Hematopoietic multipotent progenitor cell (in vitro differentiated cells): ENCODE measurements around the gene METTL16. TPM values are rescaled to one million over a fixed set of nuclear protein-coding genes. Genes with fewer than 3 reads are reported as not detected.

Experiments
- DNase-seq, 3 donors: peaks; one replicate each; pipeline ENCODE4 v3.0.0-alpha.2; 2011 to 2015; ENCODE audit warnings: low read depth in 2 of 3, low spot score in 2 of 3
- total RNA-seq: library from RNA; depleted of rRNA; stranded (reverse); fragments of >200 nt; gene quantifications from one replicate; pipeline ENCODE4 v1.2.3, GENCODE V29; 2012

The METTL16 gene
- total RNA-seq, 1 donor = 14.0 TPM

- no peak for DNase-seq
Observed at GRCh38 chr17:2419486-2419885, 92.2 kb downstream of the METTL16 start.

- DNase-seq = no peak
Observed at GRCh38 chr17:2418572-2418971, 93.1 kb downstream of the METTL16 start.

GRCh38 chr17:2416010-2416734 lies 95.5 kb downstream of the METTL16 start:
- DNase-seq = peak; percentile 75 to 88 (median 78)

- DNase-seq = no peak
Observed at GRCh38 chr17:2415081-2415480, 96.6 kb downstream of the METTL16 start.

- DNase-seq = no peak
Observed at GRCh38 chr17:2414446-2415064, 97.1 kb downstream of the METTL16 start.

- DNase-seq = no peak
Observed at GRCh38 chr17:2412561-2413021, 99.1 kb downstream of the METTL16 start.

- no peak for DNase-seq
Observed at GRCh38 chr17:2410951-2411350, 100.7 kb downstream of the METTL16 start.

GRCh38 chr17:2406903-2407790 lies 104.5 kb downstream of the METTL16 start:
- DNase-seq = no peak

GRCh38 chr17:2406271-2406902 lies 105.3 kb downstream of the METTL16 start:
- DNase-seq = no peak

GRCh38 chr17:2405247-2405926 lies 106.3 kb downstream of the METTL16 start:
- DNase-seq = no peak

- DNase-seq = no peak
Observed at GRCh38 chr17:2403044-2403443, 108.6 kb downstream of the METTL16 start.

GRCh38 chr17:2402544-2402943 lies 109.1 kb downstream of the METTL16 start:
- DNase-seq = peak in 1 of 3 donors; percentile 28

GRCh38 chr17:2401426-2402221 lies 110.1 kb downstream of the METTL16 start:
- DNase-seq = peak; percentile 90 to 100 (median 99)

GRCh38 chr17:2400877-2401425 lies 110.7 kb downstream of the METTL16 start, which contains the start of gene MNT:
MNT (minus strand) TSS chr17:2401060; CDS start chr17:2400712, 348 bp downstream.
- peak; percentile 88 to 97 (median 95) for DNase-seq

GRCh38 chr17:2400474-2400866 lies 111.2 kb downstream of the METTL16 start:
- DNase-seq = peak in 1 of 3 donors; percentile 49

GRCh38 chr17:2399572-2400473 lies 111.9 kb downstream of the METTL16 start:
- DNase-seq = peak; percentile 95 to 96 (median 96)

GRCh38 chr17:2398655-2399571 lies 112.8 kb downstream of the METTL16 start:
- DNase-seq = peak in 2 of 3 donors; percentile 80 to 83
